Frontal cortex (tissue), 1 donor: ENCODE results near the gene NRK. TPM values are rescaled to one million over a fixed set of nuclear protein-coding genes. Genes with fewer than 3 reads are reported as not detected.

Source experiments
- total RNA-seq: library from RNA; depleted of rRNA; stranded (reverse); fragments of >200 nt; gene quantifications from one replicate; pipeline ENCODE4 v1.2.3, GENCODE V29; 2014

NRK gene
- total RNA-seq, 1 donor from 2014 or later: under 0.01 TPM

Other genes with a start within 250 kb of the NRK start
- not detected for gene SERPINA7, start 216.2 kb downstream of the NRK start, total RNA-seq